Astrocyte (in vitro differentiated cells and primary cell): ENCODE data around the gene TRIM44.

Experiments used
- EZH2 ChIP-seq: IDR thresholded peaks from 2 replicates; pipeline ENCODE4 v1.6.1; 2012; ENCODE audit warnings: mild to moderate bottlenecking, low read length, inconsistent platforms; ENCODE audit not compliant: insufficient read depth
- TF ChIP-seq, protein P1 (sequence below): IDR thresholded peaks from 2 replicates; pipeline ENCODE4 v1.5.1; 2011; ENCODE audit warnings: low read depth, mild to moderate bottlenecking, inconsistent platforms, low read length, moderate library complexity; ENCODE audit not compliant: insufficient read depth

DNA sequence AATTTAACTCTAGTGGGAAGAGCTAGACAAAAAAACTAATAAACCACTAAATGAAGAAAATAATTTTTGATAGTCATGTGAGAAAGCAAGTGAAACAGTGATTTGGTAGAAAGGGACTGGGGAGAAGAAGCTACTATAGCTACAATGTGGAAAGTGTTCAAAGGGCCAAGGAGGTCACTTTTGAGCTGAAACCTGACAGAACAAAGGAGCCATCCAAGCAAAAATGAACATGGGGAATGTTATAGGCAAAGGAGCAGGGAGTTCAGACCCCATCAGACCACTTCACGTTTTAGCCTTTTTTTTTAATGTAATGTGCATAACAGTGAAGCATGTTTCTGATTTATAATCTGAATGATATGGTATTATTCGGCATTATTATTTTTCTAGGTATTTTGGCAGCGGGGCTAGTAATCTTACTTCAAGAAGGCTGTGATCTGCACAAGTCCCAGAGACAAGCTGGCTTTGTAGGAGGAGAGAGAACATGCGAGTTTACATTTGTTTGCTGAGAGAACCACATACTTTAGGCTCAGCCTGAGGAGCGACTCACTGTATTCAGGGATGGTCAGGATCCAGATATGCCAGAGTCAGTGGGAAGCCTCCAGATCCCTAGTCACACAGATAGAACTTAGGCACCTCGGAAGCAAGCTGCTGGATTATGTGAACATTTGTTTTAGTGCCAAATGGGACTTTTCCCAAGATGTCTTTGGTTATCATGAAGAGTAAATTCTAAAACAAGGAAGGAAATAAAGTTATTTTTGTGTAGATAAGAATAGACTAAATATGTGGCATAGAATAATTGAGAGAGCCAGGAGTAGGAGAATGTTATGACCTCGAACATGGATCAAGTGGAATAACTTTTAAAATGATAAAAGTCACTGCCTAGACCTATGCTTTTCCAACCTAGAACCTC, 118.6 kb downstream of the TRIM44 start:
- TF ChIP-seq, protein P1, sequence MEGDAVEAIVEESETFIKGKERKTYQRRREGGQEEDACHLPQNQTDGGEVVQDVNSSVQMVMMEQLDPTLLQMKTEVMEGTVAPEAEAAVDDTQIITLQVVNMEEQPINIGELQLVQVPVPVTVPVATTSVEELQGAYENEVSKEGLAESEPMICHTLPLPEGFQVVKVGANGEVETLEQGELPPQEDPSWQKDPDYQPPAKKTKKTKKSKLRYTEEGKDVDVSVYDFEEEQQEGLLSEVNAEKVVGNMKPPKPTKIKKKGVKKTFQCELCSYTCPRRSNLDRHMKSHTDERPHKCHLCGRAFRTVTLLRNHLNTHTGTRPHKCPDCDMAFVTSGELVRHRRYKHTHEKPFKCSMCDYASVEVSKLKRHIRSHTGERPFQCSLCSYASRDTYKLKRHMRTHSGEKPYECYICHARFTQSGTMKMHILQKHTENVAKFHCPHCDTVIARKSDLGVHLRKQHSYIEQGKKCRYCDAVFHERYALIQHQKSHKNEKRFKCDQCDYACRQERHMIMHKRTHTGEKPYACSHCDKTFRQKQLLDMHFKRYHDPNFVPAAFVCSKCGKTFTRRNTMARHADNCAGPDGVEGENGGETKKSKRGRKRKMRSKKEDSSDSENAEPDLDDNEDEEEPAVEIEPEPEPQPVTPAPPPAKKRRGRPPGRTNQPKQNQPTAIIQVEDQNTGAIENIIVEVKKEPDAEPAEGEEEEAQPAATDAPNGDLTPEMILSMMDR = no peak
- no peak for TF ChIP-seq EZH2
